GM12878 (cell line): Measurements from ENCODE around the gene INO80C. TPM values are rescaled to one million over a fixed set of nuclear protein-coding genes. Genes with fewer than 3 reads are reported as not detected.

Source experiments
- CHD1 ChIP-seq: IDR thresholded peaks from 2 replicates; pipeline ENCODE4 v1.6.1; 2012; ENCODE audit warnings: low read depth, low read length, improper control_type of control experiment
- DPF2 ChIP-seq: fragments of 450-650 bp; IDR thresholded peaks from 2 replicates; pipeline ENCODE4 v1.6.1; 2017; ENCODE audit warnings: mild to moderate bottlenecking
- ELK1 ChIP-seq: IDR thresholded peaks from 2 replicates; pipeline ENCODE4 v1.6.1; 2012; ENCODE audit warnings: low read depth, low read length, improper control_type of control experiment
- HDAC2 ChIP-seq: fragments of 200-600 bp; sonication (generic); IDR thresholded peaks from 2 replicates; pipeline ENCODE4 v1.6.1; 2017
- HDAC6 ChIP-seq: fragments of 200-600 bp; sonication (generic); IDR thresholded peaks from one replicate; pipeline ENCODE4 v1.8.0; 2017; ENCODE audit warnings: antibody characterized with exemption; ENCODE audit not compliant: unreplicated experiment
- IKZF1 ChIP-seq: fragments of 450-650 bp; conservative IDR thresholded peaks from 2 replicates; pipeline ENCODE4 v1.6.1; 2017; ENCODE audit warnings: antibody characterized with exemption, mild to moderate bottlenecking
- MLLT1 ChIP-seq: fragments of 450-650 bp; IDR thresholded peaks from 2 replicates; pipeline ENCODE4 v1.6.1; 2016; ENCODE audit warnings: mild to moderate bottlenecking
- MTA2 ChIP-seq: fragments of 450-650 bp; IDR thresholded peaks from 2 replicates; pipeline ENCODE4 v1.6.1; 2016; ENCODE audit warnings: low read depth, mild to moderate bottlenecking, moderate library complexity
- NFXL1 ChIP-seq: fragments of 450-650 bp; IDR thresholded peaks from 2 replicates; pipeline ENCODE4 v1.6.1; 2017; ENCODE audit warnings: antibody characterized with exemption, mild to moderate bottlenecking, borderline replicate concordance
- NKRF ChIP-seq: fragments of 450-650 bp; conservative IDR thresholded peaks from 2 replicates; pipeline ENCODE4 v1.6.1; 2017; ENCODE audit warnings: mild to moderate bottlenecking, moderate library complexity
- RAD21 ChIP-seq: IDR thresholded peaks from 2 replicates; pipeline ENCODE4 v1.6.1; 2011; ENCODE audit warnings: mild to moderate bottlenecking, low read depth, low read length, moderate library complexity; ENCODE audit not compliant: insufficient read depth
- RAD51 ChIP-seq: fragments of 450-650 bp; IDR thresholded peaks from 2 replicates; pipeline ENCODE4 v1.6.1; 2016; ENCODE audit warnings: moderate library complexity, mild to moderate bottlenecking, inconsistent platforms
- RB1 ChIP-seq: fragments of 450-650 bp; formaldehyde crosslinking; IDR thresholded peaks from 2 replicates; pipeline ENCODE4 v1.6.1; 2017; ENCODE audit warnings: mild to moderate bottlenecking, borderline replicate concordance
- RELA ChIP-seq: fragments of 450-650 bp; IDR thresholded peaks from 2 replicates; pipeline ENCODE4 v1.8.0; 2014; ENCODE audit warnings: borderline replicate concordance; ENCODE audit not compliant: partially characterized antibody
- SKIL ChIP-seq: fragments of 450-650 bp; IDR thresholded peaks from 2 replicates; pipeline ENCODE4 v1.6.1; 2017; ENCODE audit warnings: mild to moderate bottlenecking, low read depth, inconsistent platforms; ENCODE audit not compliant: poor library complexity, severe bottlenecking
- SMAD1 ChIP-seq: fragments of 450-650 bp; IDR thresholded peaks from 2 replicates; pipeline ENCODE4 v1.6.1; 2018; ENCODE audit warnings: mild to moderate bottlenecking, low read depth; ENCODE audit not compliant: partially characterized antibody
- SUZ12 ChIP-seq: fragments of 200-600 bp; sonication (generic); IDR thresholded peaks from one replicate; pipeline ENCODE4 v1.6.1; 2018; ENCODE audit warnings: antibody characterized with exemption, mild to moderate bottlenecking; ENCODE audit not compliant: unreplicated experiment
- TBL1XR1 ChIP-seq: IDR thresholded peaks from 2 replicates; pipeline ENCODE4 v1.6.1; 2012; ENCODE audit warnings: low read depth, low read length, improper control_type of control experiment
- USF1 ChIP-seq: IDR thresholded peaks from 2 replicates; pipeline ENCODE4 v1.6.1; 2011; ENCODE audit warnings: borderline replicate concordance, low read depth, mild to moderate bottlenecking, moderate library complexity, mixed read lengths, low read length; ENCODE audit not compliant: insufficient read depth; ENCODE audit errors: extremely low read length
- YBX1 ChIP-seq: fragments of 450-650 bp; IDR thresholded peaks from 2 replicates; pipeline ENCODE4 v1.6.1; 2016; ENCODE audit warnings: antibody characterized with exemption
- polyA plus RNA-seq, 11 experiments: library from polyadenylated mRNA; depleted of rRNA in 4 of 11; unstranded in 6 of 11; stranded (reverse) in 5 of 11; fragments of >200 nt; fragmentation: Nextera tagmentation in 4 of 11; fragmentation: Illumina TruSeq in 1 of 11; extraction: Ambion mirVana in 4 of 11; extraction: Trizol in 1 of 11; gene quantifications; 1 replicate in 1 of 11; 2 replicates in 10 of 11; pipeline versions ENCODE4 v1.2.1 to v1.2.3, GENCODE V29; 2011 to 2016; ENCODE audit warnings: inconsistent platforms in 2 of 11, missing spikeins in 2 of 11, low read depth in 1 of 11
- total RNA-seq, 4 experiments: library from RNA; depleted of rRNA in 3 of 4; stranded (reverse); fragments of >200 nt in 3 of 4; fragmentation: Illumina TruSeq in 1 of 4; extraction: Trizol in 1 of 4; gene quantifications; 2 replicates each; pipeline versions ENCODE4 v1.2.1 to v1.2.3, GENCODE V29; 2013 to 2021

Gene INO80C
- total and polyA plus RNA-seq, 10 of the 15 experiments (the other 5 are each of a cell fraction or from before 2014, with no cell fraction given) = 9.9 to 43.2 (median 30.1) TPM

GRCh38 chr18:35458677-35459441 lies 38.9 kb downstream of the INO80C start (continued):
- TF ChIP-seq RAD51 = no peak
- peak; percentile 37; the same call in 1 of the 2 replicates for TF ChIP-seq DPF2
- no peak for TF ChIP-seq SKIL
- no peak for TF ChIP-seq HDAC2
- TF ChIP-seq RB1 = no peak
- no peak for TF ChIP-seq TBL1XR1
- no peak for TF ChIP-seq YBX1
- TF ChIP-seq USF1 = no peak
- TF ChIP-seq SUZ12 = no peak
- TF ChIP-seq MLLT1 = no peak
- no peak for TF ChIP-seq ELK1
- no peak for TF ChIP-seq CHD1
- no peak for TF ChIP-seq NFXL1
- TF ChIP-seq IKZF1 = peak; percentile 39
- TF ChIP-seq RAD21 = no peak
- TF ChIP-seq MTA2 = no peak
- no peak for TF ChIP-seq HDAC6
- no peak for TF ChIP-seq NKRF
- no peak for TF ChIP-seq SMAD1
- no peak for TF ChIP-seq RELA
